ENCODE measurements around the gene AHNAK2.

- TF ChIP-seq STAT5A (IDR thresholded peaks at IDR 0.05; ENCODE audit: borderline replicate concordance, low read length), result no peak
- TF ChIP-seq SRF (CRISPR knock-in tag; IDR thresholded peaks at IDR 0.05), result no peak
- no peak for TF ChIP-seq EGR1 (conservative IDR thresholded peaks at IDR 0.05)
- TF ChIP-seq FOXK1 (CRISPR knock-in tag; IDR thresholded peaks at IDR 0.05; ENCODE audit: borderline replicate concordance), result no peak
Observed at GRCh38 chr14:104887623-104888488, 90.3 kb downstream of the AHNAK2 start.

Data from K562 (cell line).